NCI-H187 (cell line): ENCODE measurements around the gene PIKFYVE.
A peak's percentile ranks its signal among the peaks of the same experiment; 100 is the strongest.
"Not testable (repeated sequence)": the region's sequence is repeated elsewhere in the genome, so short reads cannot be mapped to it uniquely, and the experiment has no call there.

Experiments
- DNase-seq, 2 experiments: peaks; one replicate each; lab custom pipeline; 2025; lab: John Stamatoyannopoulos, UW

Gene PIKFYVE

DNA sequence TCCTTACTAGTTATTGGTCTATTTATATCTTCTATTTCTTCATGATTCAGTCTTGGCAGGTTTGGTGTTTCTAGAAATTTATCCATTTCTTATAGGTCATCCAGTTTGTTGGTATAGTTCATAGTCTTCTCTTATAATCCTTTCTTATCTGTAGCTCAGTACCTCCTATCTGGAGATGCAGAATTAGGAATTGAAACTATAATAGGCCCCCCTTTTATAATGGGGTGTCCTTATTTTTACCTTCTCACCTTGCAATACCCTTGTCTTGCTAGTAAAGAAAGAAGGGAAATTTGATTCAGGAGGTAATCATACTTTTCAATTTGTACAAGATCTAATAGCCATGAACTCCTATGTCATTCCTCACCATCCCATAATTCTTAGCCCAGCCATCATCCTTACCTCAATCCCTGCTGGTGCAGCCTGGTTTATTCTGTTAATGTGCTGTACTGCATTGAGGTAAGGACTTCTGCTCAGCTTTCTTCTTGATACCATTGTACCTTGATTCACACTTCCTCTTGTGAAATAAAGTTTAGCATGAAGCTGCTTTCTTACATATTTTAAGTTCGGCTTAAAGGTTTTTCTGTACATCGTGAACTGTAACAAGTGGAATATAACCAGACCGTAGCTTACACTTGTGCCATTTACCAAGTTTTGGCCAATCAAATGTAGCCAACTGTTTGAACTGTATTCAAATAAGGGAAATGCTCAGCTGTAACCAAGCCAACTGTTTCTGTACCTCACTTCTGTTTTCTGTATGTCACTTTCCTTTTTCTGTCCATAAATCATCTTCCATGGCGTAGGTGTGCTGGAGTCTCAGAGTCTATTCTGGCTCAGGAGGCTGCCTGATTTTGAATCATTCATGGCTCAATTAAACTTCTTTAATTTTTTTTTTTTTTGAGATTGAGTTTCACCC, 100.4 kb downstream of the PIKFYVE start:
- no peak for DNase-seq

GRCh38 chr2:208369091-208369490, 103.0 kb downstream of the PIKFYVE start:
- DNase-seq = no peak

DNA sequence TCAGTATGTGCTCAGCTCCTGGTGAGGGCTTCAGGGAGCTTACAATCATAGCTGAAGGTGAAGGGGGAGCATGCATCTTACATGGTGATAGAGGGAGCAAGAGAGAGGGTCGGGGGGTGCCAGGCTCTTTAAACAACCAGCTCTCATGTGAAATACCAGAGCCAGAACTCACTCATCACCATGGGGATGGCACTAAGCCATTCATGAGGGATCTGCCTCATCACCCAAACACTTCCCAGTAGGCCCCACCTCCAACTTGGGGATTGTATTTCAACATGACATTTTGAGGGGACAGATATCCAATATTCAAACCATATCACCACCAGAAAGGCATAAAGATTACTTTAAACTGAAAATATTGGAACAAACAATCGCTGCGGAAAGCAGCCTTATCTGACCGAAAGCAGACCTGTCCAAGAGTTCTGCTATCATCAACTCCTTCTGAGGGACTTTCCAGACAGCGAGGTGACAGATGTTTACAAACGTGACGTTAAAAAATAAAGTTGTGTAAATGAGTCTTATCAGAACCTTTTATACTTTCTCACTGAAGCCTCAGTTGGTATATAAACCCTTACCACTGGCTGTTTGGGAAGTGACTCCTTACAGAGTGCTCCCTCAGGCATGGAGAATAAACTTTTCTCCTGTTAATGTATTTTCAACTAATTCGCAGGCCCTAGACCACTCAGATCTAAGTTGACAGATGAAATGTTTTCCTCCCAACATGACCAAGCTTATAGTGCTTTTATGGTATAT, 105.0 kb downstream of the PIKFYVE start:
- no peak for DNase-seq

DNA sequence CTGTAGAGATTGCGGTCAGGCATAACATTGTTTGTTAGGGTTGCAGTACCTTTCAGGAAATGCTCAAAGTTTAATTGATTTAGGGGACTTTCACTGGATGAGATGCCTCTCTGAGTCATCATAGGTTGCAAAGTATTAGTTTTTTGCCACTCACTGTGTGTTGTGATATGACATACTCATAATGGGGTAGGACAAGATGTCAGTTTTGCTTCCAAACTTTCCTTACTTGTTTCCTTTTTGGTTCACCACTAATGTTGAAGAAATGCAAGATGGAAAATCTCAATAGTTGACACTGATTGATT, 105.5 kb downstream of the PIKFYVE start:
- no peak for DNase-seq

DNA sequence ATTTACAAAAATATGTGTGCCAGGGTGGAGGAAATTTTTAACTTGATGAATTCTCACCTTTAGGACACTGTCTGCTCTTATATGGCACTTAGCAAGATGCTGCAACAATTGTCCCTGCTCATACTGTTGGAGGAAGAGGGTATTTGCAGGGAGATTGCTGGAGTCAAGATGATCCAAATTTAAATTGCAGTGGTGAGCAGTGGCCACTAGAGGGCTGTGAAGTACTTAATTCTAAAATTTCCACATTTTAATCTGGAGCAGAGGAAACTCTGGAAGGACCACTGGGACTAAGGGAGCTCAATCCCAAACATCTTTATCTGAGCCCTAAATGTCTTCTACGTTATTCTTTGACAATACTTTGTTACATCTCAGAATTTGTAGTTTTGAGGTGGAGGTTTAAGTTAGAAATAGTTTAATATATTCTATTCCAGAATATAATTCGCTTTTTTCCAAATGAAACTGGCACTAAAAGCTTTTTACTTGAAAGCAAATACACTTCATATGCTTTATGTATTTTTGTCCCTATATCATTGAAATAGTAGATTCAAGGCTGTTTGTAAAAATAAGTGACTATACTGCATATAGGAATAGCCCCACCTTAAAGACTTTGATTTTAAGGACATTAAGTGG, 107.5 kb downstream of the PIKFYVE start:
- DNase-seq = peak in 1 of 2 experiments; percentile 1

DNA sequence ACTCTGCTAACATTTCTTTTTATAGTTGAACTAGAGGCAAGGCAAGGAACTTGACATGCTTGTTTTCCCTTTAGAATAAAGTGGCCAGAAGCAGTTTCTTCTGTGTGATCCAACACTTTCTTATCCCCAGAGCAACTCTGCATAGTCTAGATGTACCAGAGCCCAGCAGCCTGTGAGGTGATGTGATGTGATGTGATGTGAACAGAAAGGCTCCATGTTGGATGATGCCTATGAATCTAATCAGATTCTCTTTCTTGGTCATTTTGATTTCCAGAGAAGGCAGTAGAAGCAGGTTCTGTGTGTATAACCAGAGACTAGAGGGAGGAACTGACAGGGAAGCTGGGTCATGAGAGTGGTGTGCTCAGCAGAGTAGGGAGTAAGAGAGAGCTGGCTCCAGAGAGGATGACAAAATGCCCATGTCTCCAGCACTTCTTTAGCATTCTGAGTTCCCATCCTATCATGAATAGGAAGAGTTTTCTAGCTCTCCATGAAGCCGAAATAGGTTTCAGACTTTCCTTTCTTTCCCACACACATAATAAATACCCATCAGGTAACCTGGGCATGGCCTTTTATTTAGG, 109.5 kb downstream of the PIKFYVE start:
- DNase-seq = no peak

- not testable (repeated sequence) for DNase-seq
These were observed 111.3 kb downstream of the PIKFYVE start for GRCh38 chr2:208377344-208377860.

GRCh38 chr2:208379192-208379591, 113.1 kb downstream of the PIKFYVE start:
- DNase-seq = no peak

GRCh38 chr2:208384637-208385036, 118.6 kb downstream of the PIKFYVE start:
- no peak for DNase-seq

- no peak for DNase-seq
These were observed 120.5 kb downstream of the PIKFYVE start for GRCh38 chr2:208386541-208386940.

DNA sequence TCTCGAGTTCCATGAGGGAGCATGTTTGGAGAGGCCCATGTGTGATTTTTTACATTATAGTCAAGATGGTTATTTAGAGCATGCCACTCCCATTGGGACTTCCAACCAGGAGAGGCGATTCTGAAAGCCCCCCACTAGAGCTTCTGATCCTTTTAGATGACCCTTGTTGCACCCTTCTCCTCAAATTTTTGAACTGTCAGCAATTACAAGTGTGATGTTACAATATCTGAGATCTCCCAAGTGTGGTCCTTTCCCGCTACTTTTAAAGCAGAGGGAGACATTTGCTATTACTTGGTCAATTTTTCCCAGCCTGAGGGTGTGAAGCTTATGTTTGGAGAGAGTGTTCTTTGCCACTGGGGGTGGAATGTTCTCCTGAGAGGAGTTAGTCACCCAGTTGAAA, 123.9 kb downstream of the PIKFYVE start:
- DNase-seq = no peak

DNA sequence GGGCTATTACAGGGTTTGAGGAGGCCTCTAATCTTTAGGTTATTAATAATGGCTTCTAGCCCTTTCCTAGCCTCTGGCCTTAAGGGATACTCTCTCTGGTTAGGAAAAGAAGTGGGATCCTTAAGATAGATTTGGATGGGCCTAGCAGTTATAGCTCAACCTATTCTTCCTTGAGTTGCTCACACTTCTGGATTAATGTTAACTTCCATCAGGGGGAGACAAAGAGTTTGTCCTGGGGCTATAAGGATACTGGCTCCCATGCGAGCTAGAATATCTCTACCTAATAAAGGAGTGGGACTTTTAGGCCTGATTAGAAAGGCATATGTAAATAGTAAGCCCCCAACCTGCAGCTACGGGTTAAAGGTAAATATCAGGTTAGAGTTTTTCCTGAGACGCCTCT, 126.2 kb downstream of the PIKFYVE start:
- no peak for DNase-seq

GRCh38 chr2:208396796-208397195, 130.7 kb downstream of the PIKFYVE start:
- not testable (repeated sequence) for DNase-seq

- DNase-seq = no peak
These were observed 133.1 kb downstream of the PIKFYVE start for GRCh38 chr2:208399201-208399600.

DNA sequence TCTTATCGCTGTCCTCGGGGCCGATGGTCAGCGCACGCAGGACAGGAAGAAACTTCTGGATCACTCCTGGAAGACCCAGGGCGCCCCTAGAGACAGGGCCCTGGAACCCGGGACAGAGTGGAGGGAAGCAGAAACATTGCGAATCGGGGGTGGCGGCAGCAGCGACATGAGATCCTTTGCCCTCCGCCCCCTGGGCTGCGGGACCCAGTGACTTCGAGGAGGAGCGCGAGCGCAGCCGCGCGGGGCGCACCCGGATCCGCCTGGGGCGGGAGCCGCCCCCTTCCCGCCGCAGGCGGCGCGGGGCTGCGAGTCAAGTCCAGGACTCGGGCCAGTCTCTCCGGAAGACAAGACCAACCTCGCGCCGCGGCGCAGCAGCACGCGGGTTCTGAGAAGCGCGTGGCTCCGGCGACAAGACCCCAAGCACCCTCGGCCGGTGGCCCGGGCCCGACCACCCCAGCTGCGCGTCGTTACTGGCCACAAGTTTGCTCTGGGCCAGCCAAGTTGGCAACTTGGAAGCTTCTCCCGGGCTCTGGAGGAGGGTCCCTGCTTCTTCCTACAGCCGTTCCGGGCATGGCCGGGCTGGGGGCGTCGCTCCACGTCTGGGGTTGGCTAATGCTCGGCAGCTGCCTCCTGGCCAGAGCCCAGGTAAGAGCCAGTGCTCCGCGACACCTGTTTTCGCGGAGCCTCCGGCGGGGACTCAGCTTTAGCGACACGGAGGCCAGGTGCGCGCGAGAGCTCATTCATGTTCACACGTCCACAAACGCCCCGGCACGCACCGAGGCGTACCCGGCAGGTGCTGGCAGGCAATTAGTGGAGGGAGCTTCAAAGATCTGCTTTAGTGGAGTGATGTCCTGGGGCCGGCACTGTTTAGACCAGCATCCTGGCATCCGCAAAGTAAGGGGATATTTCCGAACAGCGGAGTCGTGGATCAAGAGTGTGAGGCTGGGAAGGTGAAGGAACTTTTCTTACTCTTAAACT, 140.7 kb downstream of the PIKFYVE start, which contains the start of gene PTH2R:
Gene PTH2R, plus strand, starts transcription at position 319 of the 978 bp plus-strand sequence. Its CDS starts 252 bp downstream, at position 571.
- DNase-seq = no peak

- no peak for DNase-seq
These were observed 141.6 kb downstream of the PIKFYVE start for GRCh38 chr2:208407667-208408066.
